Adipose tissue (tissue), 3 donors: ENCODE measurements around the gene CDC42EP1. TPM values are rescaled to one million over a fixed set of nuclear protein-coding genes. Genes with fewer than 3 reads are reported as not detected.
"Not testable (repeated sequence)": the region's sequence is repeated elsewhere in the genome, so short reads cannot be mapped to it uniquely, and the experiment has no call there.

Source experiments
- H3K27ac ChIP-seq: one replicate; pipeline ENCODE4 v1.5.1; 2013; ENCODE audit warnings: low read depth, low read length
- WGBS, 3 donors: extraction: QIAGEN DNeasy Blood & Tissue Kit; methylation state at CpG; one replicate each; pipeline ENCODE4 v1.1.7; 2013; 5-methylcytosine and 5-hydroxymethylcytosine counted together
- polyA plus RNA-seq, 3 donors: library from polyadenylated mRNA; stranded (reverse); fragments of 200-250 nt; gene quantifications; one replicate each; pipeline ENCODE4 v1.2.3, GENCODE V29; 2013
- donor health status: healthy with polysubstance abuse.
- donor health status: Bipolar disorder and iron deficiency.
- donor health status: healthy.

CDC42EP1 gene
- polyA plus RNA-seq, 3 donors = 52.7 to 66.6 (median 63.3) TPM

DNA sequence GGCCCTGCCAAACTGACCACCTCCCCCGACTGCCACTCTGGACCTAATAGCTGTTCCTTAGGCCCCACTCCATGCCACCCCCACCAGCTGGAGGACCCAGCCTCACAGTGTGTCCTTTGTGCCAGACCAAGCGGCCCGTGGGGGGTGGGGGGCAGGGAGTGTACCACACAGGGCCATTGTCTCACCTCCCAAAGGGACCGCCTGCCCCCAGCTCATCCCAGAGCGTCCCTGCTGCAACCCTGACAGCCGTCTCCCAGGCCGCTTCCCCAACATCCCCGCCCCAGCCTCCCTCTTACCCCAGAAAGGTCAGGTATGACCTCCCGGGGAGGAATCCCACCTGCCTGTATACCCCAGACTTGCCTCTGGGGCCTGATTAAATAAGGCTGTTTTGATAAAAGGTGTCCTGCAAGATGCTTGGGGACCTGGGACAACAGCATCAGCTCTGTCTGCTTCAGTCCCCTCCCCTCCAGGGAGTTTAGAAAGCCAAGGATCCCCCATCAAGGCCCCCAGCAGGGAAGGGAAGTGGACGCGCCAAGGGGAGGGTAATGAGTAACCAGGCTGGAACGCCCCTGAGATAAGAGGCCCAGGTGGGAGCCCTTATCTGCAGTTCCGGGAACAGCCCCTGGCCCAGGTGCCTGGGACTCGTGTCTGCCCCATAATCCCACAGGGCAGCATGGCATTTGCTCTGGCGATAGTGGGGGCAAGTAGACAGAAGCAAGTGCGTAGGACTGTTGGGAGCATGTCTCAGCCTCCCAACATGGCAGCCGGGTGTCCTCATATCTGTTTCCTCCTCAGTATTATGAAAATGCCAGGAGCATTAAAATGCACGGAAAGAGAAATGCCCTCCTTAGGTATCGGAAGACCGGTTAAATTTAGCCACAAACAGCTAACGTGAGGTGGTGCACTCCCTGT lies 9.0 kb downstream of the CDC42EP1 start:
- no peak overlapping the region for H3K27ac ChIP-seq
- WGBS, 3 donors = 14 to 65% (median 61%) methylated on average over 21 of the region's 21 CpGs

DNA sequence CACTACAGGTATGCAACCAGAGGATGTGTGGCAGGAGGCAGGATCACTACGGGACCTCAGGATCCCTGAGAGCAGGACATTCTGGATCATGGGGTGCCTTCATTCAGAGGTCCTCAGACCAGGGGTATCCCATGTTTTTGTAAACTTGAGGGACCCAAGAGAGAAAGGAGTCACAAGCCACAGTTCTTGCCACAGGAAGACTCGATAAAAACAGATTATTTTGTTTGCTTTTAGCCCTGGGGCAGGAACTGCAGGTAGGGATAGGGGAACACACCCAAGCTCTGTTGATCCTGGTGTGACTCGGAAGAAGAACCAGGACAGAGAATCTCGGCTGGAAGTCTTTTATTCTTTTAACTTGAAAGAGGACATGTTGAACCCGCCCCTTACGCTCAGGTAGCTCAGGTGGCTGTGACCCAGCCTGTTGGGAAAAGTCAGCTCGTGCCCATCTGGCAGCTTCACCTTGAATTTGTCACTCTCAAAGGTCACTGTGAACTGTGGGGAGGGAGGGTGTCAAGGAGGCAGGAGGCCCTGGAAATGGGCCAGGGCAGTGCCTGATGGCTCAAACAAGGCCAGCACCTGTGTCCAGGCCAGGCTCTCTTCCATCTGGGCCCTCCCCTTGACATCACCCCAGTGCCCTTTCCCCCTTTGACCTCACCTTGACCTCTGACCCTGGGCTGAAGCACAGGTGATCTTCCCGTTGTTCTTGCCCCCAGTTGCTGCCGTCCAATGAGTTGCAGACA lies 9.8 kb downstream of the CDC42EP1 start:
- 17 to 73% (median 59%) methylated on average over 9 of the region's 9 CpGs for WGBS, 3 donors
- no peak overlapping the region for H3K27ac ChIP-seq

DNA sequence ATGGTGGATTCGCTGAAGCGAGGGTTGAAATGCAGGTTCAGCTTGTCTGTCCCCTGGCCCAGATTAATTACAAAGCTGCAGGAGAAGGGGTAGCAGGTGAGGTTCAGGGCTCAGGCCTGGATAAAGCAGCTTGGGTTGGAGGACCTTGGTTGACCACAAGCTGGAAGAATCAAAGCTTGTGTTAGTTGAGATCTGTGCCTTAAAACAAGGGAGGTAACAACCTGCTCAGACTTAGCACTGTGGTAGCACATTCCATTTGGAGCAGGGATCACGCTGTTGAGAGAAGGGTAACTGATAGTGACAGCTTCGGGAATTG lies 10.3 kb downstream of the CDC42EP1 start:
- WGBS, 3 donors = 39 to 84% (median 78%) methylated on average over 4 of the region's 4 CpGs
- no peak overlapping the region for H3K27ac ChIP-seq

DNA sequence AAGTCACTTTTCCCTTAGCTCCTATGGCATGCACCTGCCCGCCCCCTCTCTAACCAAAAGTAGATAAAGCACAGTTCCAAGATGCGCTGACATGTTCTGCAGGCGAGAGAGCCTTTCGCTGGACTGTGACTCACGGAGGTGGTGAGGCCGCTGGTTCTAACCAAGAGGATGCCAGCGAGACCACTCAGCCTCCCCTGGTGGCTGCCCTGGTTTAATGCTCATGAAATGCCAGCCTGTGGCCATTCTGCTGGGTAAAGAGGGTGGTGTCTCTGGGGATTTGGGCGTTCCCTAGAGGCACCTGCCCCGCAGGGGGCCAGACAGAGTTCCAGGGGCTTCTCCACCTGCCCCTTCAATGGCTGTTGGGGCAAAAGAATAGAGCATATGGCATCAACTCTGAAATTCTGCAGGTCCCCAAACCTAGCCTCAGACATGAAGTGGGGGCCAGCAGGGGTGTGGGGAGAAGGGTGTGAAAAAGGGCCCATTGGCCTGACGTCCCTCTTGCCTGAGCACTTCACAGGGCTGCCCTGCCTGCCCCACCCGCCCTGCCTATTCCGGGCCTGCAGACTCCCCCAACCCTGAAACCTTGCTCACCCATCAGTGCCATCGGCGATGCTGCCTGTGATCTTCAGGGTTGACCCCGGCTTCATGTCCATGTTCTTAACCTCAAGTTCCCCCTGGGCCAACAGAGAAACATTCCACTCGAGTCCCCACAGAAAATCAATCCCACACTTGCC lies 11.1 kb downstream of the CDC42EP1 start:
- H3K27ac ChIP-seq = no peak overlapping the region
- WGBS, 3 donors = 46 to 79% (median 72%) methylated on average over 16 of the region's 16 CpGs

DNA sequence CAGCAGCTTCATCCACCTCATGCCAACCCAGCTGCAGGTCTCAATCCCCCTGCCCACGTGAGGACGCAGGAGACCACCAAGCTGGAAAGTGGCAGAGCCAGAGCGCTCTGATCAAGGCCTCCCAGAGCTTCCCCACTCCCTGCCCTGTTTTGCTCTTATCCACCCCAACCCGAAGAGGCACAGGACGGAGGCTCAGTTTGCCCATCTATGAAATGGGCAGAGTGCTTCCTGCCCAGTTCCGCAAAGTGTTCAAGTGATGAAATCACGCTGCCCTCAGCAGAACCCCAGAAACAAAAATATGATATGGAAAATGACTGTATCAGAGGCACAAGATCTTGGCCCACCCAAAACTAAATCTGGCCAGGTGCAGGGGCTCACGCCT lies 11.7 kb downstream of the CDC42EP1 start:
- no peak overlapping the region for H3K27ac ChIP-seq
- 86 to 96% (median 93%) methylated on average over 8 of the region's 8 CpGs for WGBS, 3 donors

DNA sequence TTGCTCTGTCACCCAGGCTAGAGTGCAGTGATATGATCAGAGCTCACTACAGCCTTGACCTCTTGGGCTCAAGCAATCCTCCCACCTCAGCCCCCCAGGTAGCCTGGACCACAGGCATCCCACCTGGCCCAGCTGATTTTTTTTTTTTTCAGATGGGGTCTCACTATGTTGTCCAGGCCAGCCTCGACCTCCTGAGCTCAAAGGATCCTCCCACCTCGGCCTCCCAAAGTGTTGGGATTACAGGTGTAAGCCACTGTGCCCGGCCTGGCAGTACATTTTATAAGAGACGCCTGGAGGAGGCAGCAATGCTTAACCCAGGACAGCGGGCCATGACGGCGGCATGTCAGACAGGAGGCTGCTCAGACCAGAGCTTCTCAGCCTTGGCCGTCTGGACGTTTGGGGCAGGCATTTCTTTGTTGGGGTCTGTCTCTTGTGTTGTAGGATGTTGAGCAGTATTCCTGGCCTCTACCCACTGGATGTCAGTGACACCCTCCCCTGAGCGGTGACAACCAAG lies 15.3 kb downstream of the CDC42EP1 start:
- H3K27ac ChIP-seq = no peak overlapping the region
- 71 to 92% (median 91%) methylated on average over 10 of the region's 10 CpGs for WGBS, 3 donors

DNA sequence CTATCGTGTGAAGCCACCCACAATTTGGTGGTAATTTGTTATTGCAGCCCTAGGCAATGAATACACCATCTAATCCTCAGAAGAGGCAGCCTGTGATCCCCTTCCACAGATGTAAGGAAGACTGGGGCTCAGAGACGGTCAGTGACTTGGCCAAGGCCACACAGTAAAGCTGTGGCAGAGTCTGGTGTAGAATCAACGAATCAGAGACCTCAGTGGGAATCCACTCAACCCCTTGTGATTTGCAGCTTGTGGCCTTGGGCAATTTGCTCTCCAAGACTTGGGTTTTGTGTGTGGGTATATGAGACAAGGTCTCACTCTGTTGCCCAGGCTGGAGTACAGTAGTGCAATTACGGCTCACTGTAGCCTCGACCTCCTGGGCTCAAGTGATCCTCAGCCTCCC lies 17.7 kb downstream of the CDC42EP1 start:
- WGBS, 3 donors = 52 to 93% (median 93%) methylated on average over 5 of the region's 5 CpGs

DNA sequence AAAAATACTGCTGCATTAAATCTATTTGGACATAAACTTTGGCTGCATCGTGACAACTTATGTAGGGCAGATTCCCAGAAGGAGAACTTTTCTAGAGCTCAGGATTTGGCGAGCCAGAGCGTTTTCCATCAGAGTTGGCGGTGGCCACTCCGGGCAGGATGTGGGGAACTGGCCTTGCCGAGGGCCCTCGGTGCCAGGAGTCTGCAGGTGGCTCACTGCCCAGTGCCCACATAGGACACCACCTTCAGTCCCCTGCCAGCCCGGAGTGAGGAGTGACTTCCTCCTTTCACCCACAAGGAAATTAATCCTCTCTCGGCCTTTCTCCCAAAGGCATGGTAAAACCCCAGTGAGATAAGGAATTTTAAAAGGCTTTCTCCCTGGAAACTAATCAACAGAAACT lies 21.2 kb downstream of the CDC42EP1 start:
- no peak overlapping the region for H3K27ac ChIP-seq
- 4 to 13% (median 8%) methylated on average over 9 of the region's 9 CpGs for WGBS, 3 donors

More for the DNA sequence above, 17.7 kb downstream of the CDC42EP1 start:
- H3K27ac ChIP-seq = no peak overlapping the region

DNA sequence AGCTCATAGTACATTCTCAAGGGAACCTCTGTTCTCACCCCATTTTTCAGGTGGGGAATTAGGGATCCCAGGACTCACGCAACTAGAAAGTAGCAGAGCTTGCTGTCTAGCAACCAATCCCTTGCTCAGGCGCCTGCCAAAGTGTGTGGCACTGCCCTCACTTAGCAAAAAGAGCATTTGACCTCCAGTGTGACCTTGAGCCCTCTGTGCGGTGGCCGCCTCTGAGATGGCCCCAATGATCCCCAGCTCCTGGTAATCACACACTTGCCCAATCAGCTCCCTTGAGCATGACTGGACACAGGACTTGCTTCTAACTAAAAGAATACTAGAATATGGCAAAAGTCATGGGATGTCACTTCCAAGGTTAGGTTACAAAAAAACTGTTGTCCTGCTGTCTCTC lies 22.2 kb downstream of the CDC42EP1 start:
- no peak overlapping the region for H3K27ac ChIP-seq
- WGBS, 3 donors = 50 to 90% (median 82%) methylated on average over 4 of the region's 4 CpGs

DNA sequence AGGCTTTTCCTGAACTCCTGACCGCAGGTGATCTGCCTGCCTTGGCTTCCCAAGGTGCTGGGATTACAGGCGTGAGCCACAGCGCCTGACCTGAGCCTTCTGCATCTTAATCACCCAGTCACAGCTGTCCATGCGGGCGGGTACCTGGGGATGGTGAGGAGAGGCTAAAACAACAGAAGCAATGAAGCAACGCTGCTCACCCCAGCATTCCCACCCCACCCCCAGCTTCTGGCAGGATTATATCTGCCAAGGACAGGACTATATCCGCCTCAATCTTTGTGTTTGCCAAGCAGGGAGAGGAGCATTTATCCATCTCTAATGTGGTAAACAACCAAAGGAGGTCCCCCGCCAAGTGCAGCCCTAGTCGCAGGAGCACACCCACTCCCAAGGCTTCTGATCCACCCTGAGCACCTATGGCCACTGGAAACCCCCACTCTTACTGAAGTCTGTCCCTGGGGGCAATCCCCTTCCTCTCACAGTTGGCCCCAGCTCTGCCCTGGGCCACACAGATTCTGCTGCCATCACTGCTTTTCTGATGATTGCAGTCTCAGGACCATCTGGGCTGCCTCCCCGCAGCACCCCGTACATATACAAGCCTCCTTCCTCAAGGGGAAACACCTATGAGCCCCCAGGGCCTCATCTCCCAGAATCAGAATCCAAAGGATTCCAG lies 28.4 kb downstream of the CDC42EP1 start:
- no peak overlapping the region for H3K27ac ChIP-seq
- 42 to 68% (median 64%) methylated on average over 11 of the region's 11 CpGs for WGBS, 3 donors

DNA sequence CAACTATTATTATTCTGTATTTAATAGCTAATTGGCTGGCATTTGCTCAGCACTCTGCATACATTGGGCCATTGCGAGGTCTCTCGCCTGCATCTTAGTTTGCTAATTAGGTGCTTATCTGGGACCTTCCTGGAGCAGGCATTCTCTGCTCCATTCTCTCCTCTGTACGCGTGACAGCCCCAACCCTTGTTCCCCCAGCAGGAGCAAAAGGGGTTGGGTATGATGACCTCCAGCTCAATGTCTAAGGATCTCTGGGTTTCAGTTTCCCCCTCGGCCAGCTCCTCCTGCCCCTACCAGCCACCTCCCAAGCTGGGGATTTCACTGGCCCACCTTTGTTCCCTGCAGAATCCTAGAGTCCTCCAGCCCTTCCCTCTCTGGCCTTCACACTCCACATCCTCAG lies 29.4 kb downstream of the CDC42EP1 start:
- no peak overlapping the region for H3K27ac ChIP-seq
- 70 to 93% (median 87%) methylated on average over 5 of the region's 5 CpGs for WGBS, 3 donors

DNA sequence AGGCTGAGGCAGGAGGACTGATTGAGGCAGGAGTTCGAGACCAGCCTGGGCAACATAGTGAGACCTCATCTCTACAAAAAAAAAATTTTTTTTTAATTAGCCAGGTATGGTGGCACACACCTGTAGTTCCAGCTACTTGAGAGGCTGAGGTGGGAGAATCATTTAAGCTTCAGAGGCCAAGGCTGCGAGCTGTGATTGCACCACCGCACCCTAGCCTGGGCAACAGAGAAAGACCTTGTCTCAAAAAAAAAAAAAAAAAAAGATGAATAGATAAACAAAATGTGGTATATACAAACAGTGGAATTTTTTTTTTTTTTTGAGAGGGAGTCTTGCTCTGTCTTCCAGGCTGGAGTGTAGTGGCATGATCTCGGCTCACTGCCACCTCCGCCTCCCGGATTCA lies 30.8 kb downstream of the CDC42EP1 start:
- not testable (repeated sequence) for H3K27ac ChIP-seq
- WGBS, 3 donors = 88 to 95% (median 89%) methylated on average over 6 of the region's 6 CpGs

DNA sequence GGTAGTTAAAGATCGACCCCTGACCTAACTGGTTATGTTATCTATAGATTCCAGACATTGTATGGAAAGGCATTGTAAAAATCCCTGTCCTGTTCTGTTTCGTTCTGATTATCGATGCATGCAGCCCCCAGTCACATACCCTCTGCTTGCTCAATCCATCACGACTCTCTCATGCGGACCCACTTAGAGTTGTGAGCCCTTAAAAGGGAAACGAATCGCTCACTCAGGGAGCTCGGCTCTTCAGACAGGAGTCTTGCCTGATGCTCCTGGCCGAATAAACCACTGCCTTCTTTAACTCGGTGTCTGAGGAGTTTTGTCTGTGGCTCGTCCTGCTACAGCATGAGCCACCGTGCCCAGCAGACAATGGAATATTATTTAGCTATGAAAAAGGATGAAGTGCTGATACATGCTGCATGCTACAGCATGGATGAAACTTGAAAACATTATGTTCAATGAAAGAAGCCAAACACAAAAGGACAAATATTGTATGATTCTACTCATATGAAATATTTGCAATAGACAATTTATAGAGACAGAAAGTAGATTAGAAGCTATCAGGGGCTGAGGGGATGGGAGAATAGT lies 31.6 kb downstream of the CDC42EP1 start:
- 82 to 85% (median 84%) methylated on average over 12 of the region's 12 CpGs for WGBS, 3 donors

DNA sequence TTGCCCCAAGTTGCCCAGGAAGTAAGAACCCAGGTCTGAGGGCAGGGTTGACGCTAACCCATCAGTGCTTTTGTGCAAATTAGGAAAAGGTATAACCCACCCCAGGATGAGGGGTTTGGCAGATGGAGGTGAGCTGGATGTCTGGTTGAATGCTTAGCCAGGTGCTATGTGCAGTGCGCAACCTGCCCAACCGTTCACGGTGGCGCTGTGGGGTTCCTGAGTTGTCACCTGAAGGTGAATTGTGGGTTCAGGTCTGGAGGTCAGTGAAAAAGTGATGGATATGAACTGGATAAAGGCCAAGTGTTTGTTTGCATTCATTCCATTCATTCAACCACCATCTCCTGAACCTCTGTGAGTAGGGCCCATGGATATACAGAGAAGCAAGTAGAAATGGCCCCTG lies 34.0 kb downstream of the CDC42EP1 start:
- WGBS, 3 donors = 71 to 94% (median 93%) methylated on average over 5 of the region's 5 CpGs

More for the DNA sequence above, 31.6 kb downstream of the CDC42EP1 start:
- H3K27ac ChIP-seq = no peak overlapping the region

DNA sequence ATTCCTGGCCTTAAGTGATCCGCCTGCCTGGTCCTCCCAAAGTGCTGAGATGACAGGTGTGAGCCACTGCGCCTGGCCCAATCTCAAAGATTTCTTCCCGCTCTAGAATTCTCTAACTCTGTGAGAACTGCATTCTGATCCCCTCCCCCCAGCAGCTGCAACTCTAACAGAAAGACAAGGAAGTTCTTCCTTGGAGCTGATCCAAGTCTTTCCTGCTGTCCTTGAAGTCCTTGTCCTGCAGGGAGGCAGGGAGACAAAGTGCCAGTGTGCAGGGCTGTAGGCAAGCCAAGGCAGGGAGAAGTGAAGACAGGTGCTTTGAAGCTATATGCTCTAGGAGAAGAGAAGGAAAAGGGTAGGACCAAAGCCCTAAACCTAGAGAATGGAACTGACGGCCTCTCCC lies 38.9 kb downstream of the CDC42EP1 start:
- no peak overlapping the region for H3K27ac ChIP-seq
- 48 to 63% (median 60%) methylated on average over 4 of the region's 4 CpGs for WGBS, 3 donors

More for the DNA sequence above, 34.0 kb downstream of the CDC42EP1 start:
- no peak overlapping the region for H3K27ac ChIP-seq

DNA sequence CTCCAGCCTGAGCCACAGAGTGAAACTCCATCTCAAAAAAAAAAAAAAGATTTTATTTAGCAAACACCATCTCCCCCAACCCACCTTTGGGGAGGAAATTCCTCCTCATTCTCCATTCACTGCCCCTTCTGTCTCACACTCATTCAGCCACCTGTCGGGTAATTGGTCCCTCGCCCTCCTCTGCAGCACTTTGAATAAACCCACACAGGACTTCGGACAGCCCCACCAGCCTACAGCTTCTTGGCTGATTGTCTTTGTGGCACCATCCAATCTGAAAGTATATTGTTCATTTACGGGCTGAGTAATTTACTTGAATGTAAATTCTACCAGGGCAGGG lies 40.9 kb downstream of the CDC42EP1 start:
- H3K27ac ChIP-seq = no peak overlapping the region
- 29 to 73% (median 59%) methylated on average over 4 of the region's 4 CpGs for WGBS, 3 donors

DNA sequence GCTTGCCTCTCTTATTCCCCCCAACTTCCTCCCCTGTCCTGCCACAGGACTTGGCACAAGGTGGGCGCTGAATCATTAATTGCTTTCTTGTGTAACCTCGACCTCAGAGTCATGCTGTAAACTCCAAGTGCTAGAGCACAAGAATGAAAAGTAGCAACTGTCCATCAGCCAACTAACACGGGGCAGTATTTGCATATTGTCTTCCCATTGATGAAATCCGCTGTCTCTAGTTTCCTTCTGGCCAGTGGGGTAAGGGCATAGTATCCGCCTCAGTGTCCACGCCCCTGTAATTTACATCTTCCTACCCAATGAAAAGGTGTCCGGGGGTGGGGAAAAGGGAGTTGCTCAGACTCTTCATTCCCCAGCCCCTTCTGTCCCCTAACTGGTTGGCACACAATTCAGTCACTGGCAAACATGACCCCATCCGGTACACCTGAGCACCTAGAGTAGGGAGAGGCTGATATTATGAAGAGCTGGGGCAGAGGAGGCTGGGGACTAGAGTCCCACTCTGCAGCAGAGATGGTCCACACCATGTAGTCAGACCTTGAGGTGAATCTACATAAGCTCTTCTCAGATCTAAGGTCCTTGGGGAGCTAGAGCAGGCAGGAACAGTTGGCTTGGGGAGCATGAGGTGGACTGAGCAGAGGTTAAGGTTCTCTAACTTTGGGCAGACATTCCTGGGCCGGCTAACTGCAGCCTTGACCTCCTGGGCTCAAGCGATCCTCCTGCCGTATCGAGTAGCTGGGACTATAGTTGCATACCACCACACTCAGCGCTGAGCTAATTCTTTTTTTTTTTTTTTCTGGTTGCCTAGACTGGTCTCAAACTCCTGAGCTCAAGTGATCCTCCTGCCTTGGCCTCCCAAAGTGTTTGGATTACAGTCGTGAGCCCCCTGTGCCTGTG lies 41.5 kb downstream of the CDC42EP1 start:
- 16 to 59% (median 55%) methylated on average over 14 of the region's 14 CpGs for WGBS, 3 donors
- no peak overlapping the region for H3K27ac ChIP-seq
